HEK293 (cell line): ENCODE measurements around the gene NFATC1.

Experiments used
- CTCF ChIA-PET: fragments of 350-600 bp; formaldehyde crosslinking; extraction: SDS; loops from one replicate; lab custom pipeline; 2021; ENCODE audit warnings: antibody characterized with exemption; lab: Yijun Ruan, JAX
- POLR2A ChIA-PET: fragments of 300-600 bp; formaldehyde crosslinking; extraction: SDS; loops from one replicate; lab custom pipeline; 2020; ENCODE audit warnings: antibody characterized with exemption, inconsistent platforms; lab: Yijun Ruan, JAX
- H3K27ac ChIP-seq: fragments of 200-500 bp; sonication (Bioruptor generic); 2 replicates; pipeline ENCODE4 v1.5.1; 2014; ENCODE audit warnings: low read depth, low read length, control low read depth, inconsistent platforms; ENCODE audit errors: extremely low read depth
- H3K36me3 ChIP-seq, 2 experiments: fragments of 200-500 bp in 1 of 2; sonication (Bioruptor generic) in 1 of 2; 1 replicate in 1 of 2; 2 replicates in 1 of 2; pipeline ENCODE4 v1.5.1; 2014 to 2017; ENCODE audit warnings: inconsistent platforms in 2 of 2, low read length in 2 of 2; ENCODE audit not compliant: control insufficient read depth in 2 of 2, insufficient read depth in 1 of 2
- H3K4me1 ChIP-seq: fragments of 200-500 bp; sonication (Bioruptor generic); 2 replicates; pipeline ENCODE4 v1.5.1; 2014; ENCODE audit warnings: mild to moderate bottlenecking, low read length, inconsistent platforms; ENCODE audit not compliant: control insufficient read depth, insufficient read depth
- H3K4me3 ChIP-seq: 2 replicates; pipeline ENCODE4 v1.5.1; 2011; ENCODE audit warnings: low read depth, mild to moderate bottlenecking, control low read depth, low read length, moderate library complexity
- H3K9me3 ChIP-seq: fragments of 200-500 bp; sonication (Bioruptor generic); 2 replicates; pipeline ENCODE4 v1.5.1; 2014; ENCODE audit warnings: low read depth, low read length, inconsistent platforms; ENCODE audit not compliant: control insufficient read depth, insufficient read depth
- GFI1B ChIP-seq: fragments of 450-650 bp; formaldehyde crosslinking; IDR thresholded peaks from 2 replicates; pipeline ENCODE4 v1.5.1; 2016; ENCODE audit warnings: missing biosample characterization, missing genetic modification characterization
- HOXD13 ChIP-seq: sonication (generic); formaldehyde crosslinking; IDR thresholded peaks from 2 replicates; pipeline ENCODE4 v1.8.0; 2022; ENCODE audit warnings: missing genetic modification reagents, borderline replicate concordance
- KLF7 ChIP-seq: fragments of 450-650 bp; formaldehyde crosslinking; IDR thresholded peaks from 2 replicates; pipeline ENCODE4 v1.5.1; 2016; ENCODE audit warnings: missing biosample characterization, missing genetic modification characterization, borderline replicate concordance
- KLF9 ChIP-seq: fragments of 450-650 bp; formaldehyde crosslinking; IDR thresholded peaks from 2 replicates; pipeline ENCODE4 v1.5.1; 2016; ENCODE audit warnings: missing biosample characterization, missing genetic modification characterization, low read depth
- SALL2 ChIP-seq: fragments of 450-650 bp; formaldehyde crosslinking; IDR thresholded peaks from 2 replicates; pipeline ENCODE4 v1.5.0; 2017; ENCODE audit warnings: missing biosample characterization, mild to moderate bottlenecking, missing genetic modification characterization, borderline replicate concordance
- SETDB1 ChIP-seq: IDR thresholded peaks from one replicate; pipeline ENCODE4 v1.6.1; 2017; ENCODE audit warnings: mild to moderate bottlenecking, low read length, moderate library complexity, mixed read lengths; ENCODE audit not compliant: insufficient read length
- SP3 ChIP-seq: fragments of 450-650 bp; formaldehyde crosslinking; IDR thresholded peaks from 2 replicates; pipeline ENCODE4 v1.5.1; 2016; ENCODE audit warnings: missing biosample characterization, missing genetic modification characterization
- ZBTB21 ChIP-seq: fragments of 450-650 bp; formaldehyde crosslinking; IDR thresholded peaks from 2 replicates; pipeline ENCODE4 v1.5.1; 2017; ENCODE audit warnings: missing biosample characterization, missing genetic modification characterization
- ZBTB48 ChIP-seq: fragments of 450-650 bp; formaldehyde crosslinking; IDR thresholded peaks from 2 replicates; pipeline ENCODE4 v1.5.1; 2016; ENCODE audit warnings: missing biosample characterization, missing genetic modification characterization
- ZFP3 ChIP-seq: fragments of 450-650 bp; formaldehyde crosslinking; IDR thresholded peaks from 2 replicates; pipeline ENCODE4 v1.5.1; 2016; ENCODE audit warnings: low read depth, missing biosample characterization, missing genetic modification characterization
- ZNF10 ChIP-seq: fragments of 450-650 bp; formaldehyde crosslinking; IDR thresholded peaks from 2 replicates; pipeline ENCODE4 v1.5.1; 2017; ENCODE audit warnings: missing biosample characterization, missing genetic modification characterization
- ZNF121 ChIP-seq: fragments of 450-650 bp; formaldehyde crosslinking; IDR thresholded peaks from 2 replicates; pipeline ENCODE4 v1.5.1; 2016; ENCODE audit warnings: missing biosample characterization, missing genetic modification characterization
- ZNF202 ChIP-seq: fragments of 450-650 bp; formaldehyde crosslinking; IDR thresholded peaks from 2 replicates; pipeline ENCODE4 v1.5.1; 2016; ENCODE audit warnings: missing biosample characterization, missing genetic modification characterization, borderline replicate concordance
- ZNF23 ChIP-seq: fragments of 450-650 bp; formaldehyde crosslinking; IDR thresholded peaks from 2 replicates; pipeline ENCODE4 v1.5.1; 2016; ENCODE audit warnings: missing biosample characterization, missing genetic modification characterization, borderline replicate concordance
- ZNF248 ChIP-seq: fragments of 450-650 bp; formaldehyde crosslinking; IDR thresholded peaks from 2 replicates; pipeline ENCODE4 v1.5.1; 2017; ENCODE audit warnings: missing biosample characterization, missing genetic modification characterization
- ZNF302 ChIP-seq: fragments of 450-650 bp; formaldehyde crosslinking; IDR thresholded peaks from 2 replicates; pipeline ENCODE4 v1.5.1; 2016; ENCODE audit warnings: missing biosample characterization, missing genetic modification characterization, low read depth
- ZNF530 ChIP-seq: fragments of 450-650 bp; formaldehyde crosslinking; IDR thresholded peaks from 2 replicates; pipeline ENCODE4 v1.5.1; 2016; ENCODE audit warnings: low read depth, missing biosample characterization, missing genetic modification characterization
- ZNF548 ChIP-seq: fragments of 450-650 bp; formaldehyde crosslinking; IDR thresholded peaks from 2 replicates; pipeline ENCODE4 v1.5.1; 2016; ENCODE audit warnings: missing biosample characterization, missing genetic modification characterization
- ZNF621 ChIP-seq: fragments of 450-650 bp; formaldehyde crosslinking; IDR thresholded peaks from 2 replicates; pipeline ENCODE4 v1.5.1; 2017; ENCODE audit warnings: missing biosample characterization, missing genetic modification characterization
- ZNF658 ChIP-seq: fragments of 450-650 bp; formaldehyde crosslinking; IDR thresholded peaks from 2 replicates; pipeline ENCODE4; 2016; ENCODE audit warnings: missing biosample characterization, missing genetic modification characterization
- TF ChIP-seq, protein P1 (sequence below): fragments of 450-650 bp; formaldehyde crosslinking; IDR thresholded peaks from 2 replicates; pipeline ENCODE4 v1.5.1; 2016; ENCODE audit warnings: missing biosample characterization, missing genetic modification characterization, low read depth
- TF ChIP-seq, protein P2 (sequence below): fragments of 450-650 bp; formaldehyde crosslinking; IDR thresholded peaks from 2 replicates; pipeline ENCODE4 v1.5.1; 2016; ENCODE audit warnings: missing biosample characterization, missing genetic modification characterization
- TF ChIP-seq, protein P3 (sequence below): fragments of 450-650 bp; formaldehyde crosslinking; IDR thresholded peaks from 2 replicates; pipeline ENCODE4 v1.5.1; 2016; ENCODE audit warnings: missing biosample characterization, missing genetic modification characterization

The NFATC1 gene

DNA sequence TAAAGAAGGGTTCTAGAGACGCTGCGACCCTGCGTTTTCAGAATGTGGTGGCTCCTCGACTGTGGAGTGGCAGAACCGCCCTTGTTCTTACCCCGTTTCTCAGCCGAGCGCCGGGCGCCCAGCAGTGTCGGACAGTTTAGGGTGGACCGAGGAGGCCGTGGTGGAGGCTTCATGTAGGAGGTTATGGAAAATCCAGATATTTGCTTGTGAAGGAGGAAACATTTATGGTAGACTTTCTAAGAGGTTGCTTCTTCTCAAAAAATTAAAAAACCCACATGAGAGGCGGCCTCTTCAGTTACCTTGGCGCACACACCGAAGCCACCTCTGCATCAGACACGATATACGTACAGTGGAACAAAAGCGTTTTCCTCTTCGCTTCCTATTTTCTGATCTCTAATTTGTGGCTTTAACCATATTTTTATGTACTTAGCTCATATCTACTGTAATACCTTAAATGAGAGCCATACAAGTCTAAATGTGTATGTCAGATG is 120.8 kb downstream of the NFATC1 start (continued):
- TF ChIP-seq SALL2 (tag by site-specific recombination): no peak
- no peak for TF ChIP-seq ZNF548 (tag by site-specific recombination)
- no peak for TF ChIP-seq ZNF121 (tag by site-specific recombination)

DNA sequence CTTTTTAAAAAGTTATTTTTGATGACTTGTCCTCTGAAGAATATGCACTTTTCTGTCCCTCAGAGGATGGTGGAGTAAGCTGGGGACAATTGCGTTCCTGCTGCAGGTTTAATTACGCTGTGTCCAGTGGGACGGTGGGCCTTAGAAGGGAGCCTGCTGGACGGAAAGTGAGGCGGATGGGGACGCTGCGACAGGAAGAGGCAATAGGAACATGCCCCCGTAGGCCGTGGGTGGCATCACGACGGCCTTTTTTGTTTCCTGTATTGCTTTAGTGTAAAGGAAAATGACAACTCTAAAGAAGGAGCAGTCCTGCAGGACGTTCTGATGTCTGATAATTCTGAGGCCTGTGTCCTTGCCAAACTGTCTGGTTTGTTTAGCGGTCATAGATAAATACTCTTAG is 121.6 kb downstream of the NFATC1 start:
- Histone ChIP-seq H3K4me1 (no peaks in the 10 kb centered on the region), H3K4me3 (no peak overlapping the region), H3K27ac (no peak overlapping the region), H3K9me3 (no peaks in the 10 kb centered on the region), H3K36me3 (no peaks in the 10 kb centered on the region)
- ChIA-PET POLR2A (no interaction called here), CTCF (interaction anchor here (1.0 to 1.2 kb wide), 2 partner anchors 11 to 137 kb away, joined by 3 to 7 read pairs; no protein-coding TSS in a partner anchor)
- TF ChIP-seq ZBTB21 (tag by site-specific recombination) (no peak), ZNF248 (no peak), KLF7 (no peak), ZBTB48 (tag by site-specific recombination) (no peak), ZNF302 (no peak), SP3 (tag by site-specific recombination) (no peak), GFI1B (tag by site-specific recombination) (no peak), ZFP3 (tag by site-specific recombination) (no peak), SETDB1 (no peak), ZNF530 (tag by site-specific recombination) (no peak), KLF9 (tag by site-specific recombination) (no peak), ZNF10 (tag by site-specific recombination) (no peak), ZNF621 (tag by site-specific recombination) (no peak), ZNF658 (tag by site-specific recombination) (no peak), ZNF23 (tag by site-specific recombination) (no peak), ZNF202 (tag by site-specific recombination) (no peak), HOXD13 (CRISPR knock-in tag) (no peak)
- TF ChIP-seq, protein P1, sequence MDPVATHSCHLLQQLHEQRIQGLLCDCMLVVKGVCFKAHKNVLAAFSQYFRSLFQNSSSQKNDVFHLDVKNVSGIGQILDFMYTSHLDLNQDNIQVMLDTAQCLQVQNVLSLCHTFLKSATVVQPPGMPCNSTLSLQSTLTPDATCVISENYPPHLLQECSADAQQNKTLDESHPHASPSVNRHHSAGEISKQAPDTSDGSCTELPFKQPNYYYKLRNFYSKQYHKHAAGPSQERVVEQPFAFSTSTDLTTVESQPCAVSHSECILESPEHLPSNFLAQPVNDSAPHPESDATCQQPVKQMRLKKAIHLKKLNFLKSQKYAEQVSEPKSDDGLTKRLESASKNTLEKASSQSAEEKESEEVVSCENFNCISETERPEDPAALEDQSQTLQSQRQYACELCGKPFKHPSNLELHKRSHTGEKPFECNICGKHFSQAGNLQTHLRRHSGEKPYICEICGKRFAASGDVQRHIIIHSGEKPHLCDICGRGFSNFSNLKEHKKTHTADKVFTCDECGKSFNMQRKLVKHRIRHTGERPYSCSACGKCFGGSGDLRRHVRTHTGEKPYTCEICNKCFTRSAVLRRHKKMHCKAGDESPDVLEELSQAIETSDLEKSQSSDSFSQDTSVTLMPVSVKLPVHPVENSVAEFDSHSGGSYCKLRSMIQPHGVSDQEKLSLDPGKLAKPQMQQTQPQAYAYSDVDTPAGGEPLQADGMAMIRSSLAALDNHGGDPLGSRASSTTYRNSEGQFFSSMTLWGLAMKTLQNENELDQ (tag by site-specific recombination): no peak
- TF ChIP-seq, protein P2, sequence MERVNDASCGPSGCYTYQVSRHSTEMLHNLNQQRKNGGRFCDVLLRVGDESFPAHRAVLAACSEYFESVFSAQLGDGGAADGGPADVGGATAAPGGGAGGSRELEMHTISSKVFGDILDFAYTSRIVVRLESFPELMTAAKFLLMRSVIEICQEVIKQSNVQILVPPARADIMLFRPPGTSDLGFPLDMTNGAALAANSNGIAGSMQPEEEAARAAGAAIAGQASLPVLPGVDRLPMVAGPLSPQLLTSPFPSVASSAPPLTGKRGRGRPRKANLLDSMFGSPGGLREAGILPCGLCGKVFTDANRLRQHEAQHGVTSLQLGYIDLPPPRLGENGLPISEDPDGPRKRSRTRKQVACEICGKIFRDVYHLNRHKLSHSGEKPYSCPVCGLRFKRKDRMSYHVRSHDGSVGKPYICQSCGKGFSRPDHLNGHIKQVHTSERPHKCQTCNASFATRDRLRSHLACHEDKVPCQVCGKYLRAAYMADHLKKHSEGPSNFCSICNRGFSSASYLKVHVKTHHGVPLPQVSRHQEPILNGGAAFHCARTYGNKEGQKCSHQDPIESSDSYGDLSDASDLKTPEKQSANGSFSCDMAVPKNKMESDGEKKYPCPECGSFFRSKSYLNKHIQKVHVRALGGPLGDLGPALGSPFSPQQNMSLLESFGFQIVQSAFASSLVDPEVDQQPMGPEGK (tag by site-specific recombination): no peak
- TF ChIP-seq, protein P3, sequence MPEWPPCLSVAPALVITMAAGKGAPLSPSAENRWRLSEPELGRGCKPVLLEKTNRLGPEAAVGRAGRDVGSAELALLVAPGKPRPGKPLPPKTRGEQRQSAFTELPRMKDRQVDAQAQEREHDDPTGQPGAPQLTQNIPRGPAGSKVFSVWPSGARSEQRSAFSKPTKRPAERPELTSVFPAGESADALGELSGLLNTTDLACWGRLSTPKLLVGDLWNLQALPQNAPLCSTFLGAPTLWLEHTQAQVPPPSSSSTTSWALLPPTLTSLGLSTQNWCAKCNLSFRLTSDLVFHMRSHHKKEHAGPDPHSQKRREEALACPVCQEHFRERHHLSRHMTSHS (tag by site-specific recombination): no peak
